ENCODE results near the gene ADAMTS14.
"Not testable (repeated sequence)": the region's sequence is repeated elsewhere in the genome, so short reads cannot be mapped to it uniquely, and the experiment has no call there.

ADAMTS14 gene

DNA sequence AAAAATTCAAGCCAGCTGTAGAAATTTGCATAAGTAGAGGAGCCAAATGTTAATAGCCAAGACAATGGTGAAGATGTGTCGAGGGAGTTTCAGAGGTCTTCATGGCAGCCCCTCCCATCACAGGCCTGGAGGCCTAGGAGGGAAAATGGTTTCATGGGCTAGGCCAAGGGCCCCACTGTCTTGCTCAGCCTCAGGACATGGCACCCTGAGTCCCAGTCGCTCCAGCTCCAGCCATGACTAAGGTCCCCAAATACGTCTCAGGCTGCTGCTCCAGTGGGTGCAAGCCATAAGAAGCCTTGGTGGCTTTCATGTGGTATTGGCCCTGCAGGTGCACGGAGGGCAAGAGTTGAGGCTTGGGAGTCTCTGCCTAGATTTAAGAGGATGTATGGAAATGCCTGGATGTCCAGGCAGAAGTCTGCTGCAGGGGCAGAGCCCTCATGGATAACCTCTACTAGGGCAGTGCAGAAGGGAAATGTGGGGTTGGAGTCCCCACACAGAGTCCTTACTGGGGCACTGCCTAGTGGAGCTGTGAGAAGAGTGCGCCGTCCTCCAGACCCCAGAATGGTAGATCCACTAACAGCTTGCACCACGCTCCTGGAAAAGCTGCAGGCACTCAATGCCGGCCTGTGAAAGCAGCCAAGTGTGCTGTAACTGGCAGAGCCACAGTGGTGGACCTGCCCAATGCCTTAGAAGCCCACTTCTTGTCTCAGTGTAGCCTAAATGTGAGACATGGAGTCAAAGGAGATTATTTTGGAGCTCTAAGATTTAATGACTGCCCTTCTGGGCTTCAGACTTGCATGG lies 93.7 kb downstream of the ADAMTS14 start:
- Histone ChIP-seq H3K36me3 (ENCODE audit: control insufficient read depth, insufficient read depth, low read length) (no peaks in the 10 kb centered on the region), H3K4me1 (no peaks in the 10 kb centered on the region), H3K9me3 (ENCODE audit: control insufficient read depth, low read length) (no peaks in the 10 kb centered on the region), H3K4me2 (ENCODE audit: low read length) (no peak overlapping the region), H3K27me3 (ENCODE audit: control insufficient read depth, insufficient read depth, low read length) (no peaks in the 10 kb centered on the region), H3K79me2 (no peaks in the 10 kb centered on the region), H2AFZ (no peak overlapping the region), H3K9ac (no peak overlapping the region), H3K4me3 (ENCODE audit: low read depth, low read length) (no peak overlapping the region), H3K27ac (no peak overlapping the region)
- TF ChIP-seq, protein P1, sequence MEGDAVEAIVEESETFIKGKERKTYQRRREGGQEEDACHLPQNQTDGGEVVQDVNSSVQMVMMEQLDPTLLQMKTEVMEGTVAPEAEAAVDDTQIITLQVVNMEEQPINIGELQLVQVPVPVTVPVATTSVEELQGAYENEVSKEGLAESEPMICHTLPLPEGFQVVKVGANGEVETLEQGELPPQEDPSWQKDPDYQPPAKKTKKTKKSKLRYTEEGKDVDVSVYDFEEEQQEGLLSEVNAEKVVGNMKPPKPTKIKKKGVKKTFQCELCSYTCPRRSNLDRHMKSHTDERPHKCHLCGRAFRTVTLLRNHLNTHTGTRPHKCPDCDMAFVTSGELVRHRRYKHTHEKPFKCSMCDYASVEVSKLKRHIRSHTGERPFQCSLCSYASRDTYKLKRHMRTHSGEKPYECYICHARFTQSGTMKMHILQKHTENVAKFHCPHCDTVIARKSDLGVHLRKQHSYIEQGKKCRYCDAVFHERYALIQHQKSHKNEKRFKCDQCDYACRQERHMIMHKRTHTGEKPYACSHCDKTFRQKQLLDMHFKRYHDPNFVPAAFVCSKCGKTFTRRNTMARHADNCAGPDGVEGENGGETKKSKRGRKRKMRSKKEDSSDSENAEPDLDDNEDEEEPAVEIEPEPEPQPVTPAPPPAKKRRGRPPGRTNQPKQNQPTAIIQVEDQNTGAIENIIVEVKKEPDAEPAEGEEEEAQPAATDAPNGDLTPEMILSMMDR (IDR thresholded peaks at IDR 0.05), result no peak

DNA sequence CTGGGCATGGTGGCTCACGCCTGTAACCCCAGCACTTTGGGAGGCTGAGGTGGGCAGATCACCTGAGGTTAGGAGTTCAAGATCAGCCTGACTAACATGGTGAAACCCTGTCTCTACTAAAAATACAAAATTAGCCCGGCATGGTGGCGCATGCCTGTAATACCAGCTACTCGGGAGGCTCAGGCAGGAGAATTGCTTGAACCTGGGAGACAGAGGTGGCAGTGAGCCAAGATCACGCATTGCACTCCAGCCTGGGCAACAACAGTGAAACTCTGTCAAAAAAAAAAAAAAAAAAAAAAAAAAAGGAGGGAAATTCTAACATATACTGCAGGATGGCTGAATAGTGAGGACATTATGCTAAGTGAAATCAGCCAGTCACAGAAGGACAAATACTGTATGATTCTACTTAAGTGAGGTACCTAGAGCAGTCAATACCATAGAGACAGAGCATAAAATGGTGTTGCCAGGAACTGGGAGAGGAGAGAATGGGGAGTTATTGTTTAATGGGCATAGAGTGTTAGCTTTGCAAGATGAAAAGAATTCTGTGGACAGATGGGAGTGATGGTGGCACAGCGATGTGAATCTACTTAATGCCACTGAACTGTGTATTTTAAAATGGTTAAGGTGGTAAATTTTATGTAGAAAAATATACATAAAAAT lies 95.8 kb downstream of the ADAMTS14 start:
- H3K27me3 ChIP-seq (ENCODE audit: control insufficient read depth, insufficient read depth, low read length); H3K27ac ChIP-seq; H3K9ac ChIP-seq; H3K4me1 ChIP-seq; H3K4me2 ChIP-seq (ENCODE audit: low read length); H3K9me3 ChIP-seq (ENCODE audit: control insufficient read depth, low read length); H3K4me3 ChIP-seq (ENCODE audit: low read depth, low read length); H2AFZ ChIP-seq; H3K36me3 ChIP-seq (ENCODE audit: control insufficient read depth, insufficient read depth, low read length); H3K79me2 ChIP-seq: not testable (repeated sequence)

DNA sequence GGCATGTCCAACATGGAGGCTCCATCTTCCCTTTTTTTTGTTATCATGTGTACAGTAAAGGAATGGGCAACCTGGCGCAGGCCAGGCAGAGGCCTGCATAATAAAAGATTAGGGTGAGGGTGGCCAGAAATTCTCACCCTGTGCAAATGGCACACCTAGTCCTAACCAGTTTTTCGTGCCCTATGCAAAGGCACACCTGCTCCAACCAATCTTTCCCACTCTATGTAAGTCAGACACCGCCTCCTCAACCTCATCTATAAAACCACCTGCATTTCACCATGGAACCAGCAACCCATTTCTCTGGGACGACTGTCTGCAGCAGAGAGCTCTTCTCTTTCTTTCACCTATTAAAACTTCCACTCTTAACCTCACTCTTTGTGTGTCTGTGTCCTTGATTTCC lies 96.8 kb downstream of the ADAMTS14 start:
- H3K27ac ChIP-seq, result no peak overlapping the region
- H3K4me1 ChIP-seq, result no peaks in the 10 kb centered on the region
- no peak overlapping the region for H3K9ac ChIP-seq
- H3K9me3 ChIP-seq (ENCODE audit: control insufficient read depth, low read length), result no peaks in the 10 kb centered on the region
- H2AFZ ChIP-seq, result no peak overlapping the region
- TF ChIP-seq, protein P1 (IDR thresholded peaks at IDR 0.05), result no peak
- no peak overlapping the region for H3K4me2 ChIP-seq (ENCODE audit: low read length)
- H3K36me3 ChIP-seq (ENCODE audit: control insufficient read depth, insufficient read depth, low read length), result no peaks in the 10 kb centered on the region
- no peaks in the 10 kb centered on the region for H3K27me3 ChIP-seq (ENCODE audit: control insufficient read depth, insufficient read depth, low read length)
- H3K4me3 ChIP-seq (ENCODE audit: low read depth, low read length), result no peak overlapping the region
- H3K79me2 ChIP-seq, result no peaks in the 10 kb centered on the region

DNA sequence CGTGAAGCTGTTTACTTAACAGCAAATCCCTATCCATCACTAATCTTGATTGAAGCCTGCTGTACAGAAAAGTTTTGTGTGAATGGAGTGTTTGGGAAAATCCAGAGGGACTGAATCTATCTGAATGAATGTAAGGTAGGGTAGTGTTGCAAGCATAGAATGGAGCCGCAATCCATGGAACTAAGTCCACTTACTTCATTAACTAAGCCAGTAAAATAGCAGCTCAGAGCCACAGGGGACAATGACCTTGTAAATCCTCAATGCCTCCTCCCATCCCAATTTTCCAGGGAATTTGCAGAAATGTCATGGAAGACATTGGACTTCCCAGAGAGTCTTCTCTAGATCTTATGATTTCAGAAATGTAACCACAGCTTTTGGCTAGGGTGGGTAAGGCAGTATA lies 97.7 kb downstream of the ADAMTS14 start:
- TF ChIP-seq, protein P1 (IDR thresholded peaks at IDR 0.05), result no peak
- H3K9ac ChIP-seq, result no peak overlapping the region
- H3K27ac ChIP-seq, result no peak overlapping the region
- H2AFZ ChIP-seq, result no peak overlapping the region
- H3K36me3 ChIP-seq (ENCODE audit: control insufficient read depth, insufficient read depth, low read length), result no peaks in the 10 kb centered on the region
- H3K79me2 ChIP-seq, result no peaks in the 10 kb centered on the region
- no peaks in the 10 kb centered on the region for H3K4me1 ChIP-seq
- no peak overlapping the region for H3K4me3 ChIP-seq (ENCODE audit: low read depth, low read length)
- no peaks in the 10 kb centered on the region for H3K9me3 ChIP-seq (ENCODE audit: control insufficient read depth, low read length)
- H3K27me3 ChIP-seq (ENCODE audit: control insufficient read depth, insufficient read depth, low read length), result no peaks in the 10 kb centered on the region
- no peak overlapping the region for H3K4me2 ChIP-seq (ENCODE audit: low read length)

DNA sequence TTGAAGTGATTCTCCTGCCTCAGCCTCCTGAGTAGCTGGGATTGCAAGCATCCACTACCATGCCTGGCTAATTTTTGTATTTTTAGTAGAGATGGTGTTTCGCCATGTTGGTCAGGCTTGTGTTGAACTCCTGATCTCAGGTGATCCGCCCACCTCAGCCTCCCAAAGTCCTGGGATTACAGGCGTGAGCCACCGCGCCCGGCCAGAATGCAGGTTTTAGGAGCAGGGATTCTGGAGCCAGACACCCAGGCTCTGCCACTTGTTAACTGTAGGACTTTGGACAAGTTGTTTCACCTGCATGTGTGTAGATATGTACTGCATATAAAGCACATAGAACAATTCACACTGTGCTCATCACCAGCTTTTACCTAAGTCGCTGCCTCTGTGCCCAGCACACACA lies 98.2 kb downstream of the ADAMTS14 start:
- H3K4me2 ChIP-seq (ENCODE audit: low read length); H3K9me3 ChIP-seq (ENCODE audit: control insufficient read depth, low read length); H3K27me3 ChIP-seq (ENCODE audit: control insufficient read depth, insufficient read depth, low read length); H2AFZ ChIP-seq; H3K4me3 ChIP-seq (ENCODE audit: low read depth, low read length); H3K4me1 ChIP-seq; H3K9ac ChIP-seq; H3K79me2 ChIP-seq; H3K36me3 ChIP-seq (ENCODE audit: control insufficient read depth, insufficient read depth, low read length); H3K27ac ChIP-seq: not testable (repeated sequence)

Measured in parathyroid adenoma (tissue), 2 donors.